Measurements from ENCODE around the gene CACNA2D2. TPM values are rescaled to one million over a fixed set of nuclear protein-coding genes. Genes with fewer than 3 reads are reported as not detected.

The CACNA2D2 gene
- total and polyA plus RNA-seq, 2 of the 8 experiments (the other 6 are each of a cell fraction or from before 2014, with no cell fraction given): 14.1 to 25.0 TPM

DNA sequence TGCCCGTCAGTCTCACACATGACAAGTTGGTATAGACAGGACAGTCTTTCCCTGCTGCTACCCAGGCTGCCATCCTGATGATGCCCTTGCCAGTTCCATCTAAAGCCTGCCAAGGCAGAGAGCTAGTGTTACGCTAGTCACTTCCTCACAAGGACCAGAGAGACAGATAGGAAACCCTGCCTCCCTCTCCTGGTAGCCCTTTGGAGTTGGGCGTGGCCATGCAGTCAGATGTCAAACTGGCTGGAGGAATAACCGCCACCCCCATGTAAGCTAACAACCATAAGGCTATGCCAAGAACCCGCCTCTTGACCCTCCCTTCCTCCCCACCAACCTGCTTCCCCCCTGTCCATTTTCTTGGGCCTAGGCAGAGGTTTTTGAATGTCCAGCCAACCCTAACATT is 146.9 kb downstream of the CACNA2D2 start (continued):
- no peak for TF ChIP-seq CHD7 (IDR thresholded peaks at IDR 0.05; ENCODE audit: insufficient replicate concordance, low read length)
- TF ChIP-seq SUZ12 (IDR thresholded peaks at IDR 0.05; ENCODE audit: low read length): no peak
- no peak for TF ChIP-seq CBX8 (IDR thresholded peaks at IDR 0.05; ENCODE audit: borderline replicate concordance, low read depth, low read length)
- TF ChIP-seq NRF1 (IDR thresholded peaks at IDR 0.05; ENCODE audit: low read depth, low read length): no peak
- no peak for TF ChIP-seq PHF8 (conservative IDR thresholded peaks at IDR 0.05; ENCODE audit: low read depth, low read length)

Measured in H1 (cell line).